Tibial artery (tissue), 4 donors: ENCODE results near the gene TTC28.

ENCODE experiments used
- DNase-seq, 2 donors: peaks; one replicate each; pipeline ENCODE4 v3.0.0-alpha.2; 2019
- H3K27ac ChIP-seq, 2 donors: fragments of 200-600 bp; sonication (generic) in 1 of 2; 1 replicate in 1 of 2; 2 replicates in 1 of 2; pipeline ENCODE4 v1.5.1; 2018 to 2019; ENCODE audit warnings: mild to moderate bottlenecking in 1 of 2
- H3K27me3 ChIP-seq, 2 donors: fragments of 200-600 bp; sonication (generic) in 1 of 2; one replicate each; pipeline versions ENCODE4 v1.5.1 to v1.6.0; 2016 to 2019
- H3K36me3 ChIP-seq, 3 donors: fragments of 200-600 bp; sonication (generic) in 2 of 3; one replicate each; pipeline ENCODE4 v1.5.1; 2016 to 2019; ENCODE audit warnings: mild to moderate bottlenecking in 2 of 3
- H3K4me1 ChIP-seq, 4 donors: fragments of 200-600 bp; sonication (generic) in 2 of 4; 1 replicate in 3 of 4; 2 replicates in 1 of 4; pipeline ENCODE4 v1.5.1; 2016 to 2019
- H3K4me3 ChIP-seq, 2 donors: fragments of 200-600 bp; sonication (generic) in 1 of 2; 1 replicate in 1 of 2; 2 replicates in 1 of 2; pipeline ENCODE4 v1.5.1; 2018 to 2019; ENCODE audit warnings: mild to moderate bottlenecking in 2 of 2
- H3K9me3 ChIP-seq, 3 donors: fragments of 200-600 bp; sonication (generic) in 1 of 3; one replicate each; pipeline ENCODE4 v1.5.1; 2016 to 2019
- intact Hi-C: fragments of 100-400 bp; cut with DNase I; formaldehyde crosslinking; loops from one replicate; pipeline ENCODE4 v1.15.0; 2023; ENCODE audit warnings: low total_unique reads
- TF ChIP-seq, protein P1 (sequence below), 2 experiments: fragments of 200-600 bp in 1 of 2; fragments of 450-650 bp in 1 of 2; IDR thresholded peaks; one replicate each; pipeline ENCODE4 v1.5.1; 2017 to 2019; ENCODE audit warnings: antibody characterized with exemption in 2 of 2, mild to moderate bottlenecking in 1 of 2, moderate library complexity in 1 of 2

The TTC28 gene

DNA sequence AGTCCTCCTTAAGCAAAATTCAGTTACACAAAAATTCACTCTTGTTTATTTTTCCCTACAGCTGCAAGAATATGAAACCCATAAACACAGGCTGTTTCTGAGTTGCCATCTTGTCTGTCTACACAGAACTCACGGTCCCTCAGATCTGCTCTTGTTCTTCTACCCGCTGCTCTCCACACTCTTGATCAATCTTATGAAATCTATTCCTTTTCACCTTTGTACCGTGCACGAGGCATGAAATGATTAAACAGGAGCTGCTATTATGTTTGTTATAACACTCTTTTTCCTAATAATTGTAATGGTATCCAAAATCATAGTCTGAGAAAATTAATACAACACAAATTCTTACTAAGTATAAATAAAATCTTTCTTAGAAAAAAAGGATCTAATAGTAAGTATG, 494.5 kb downstream of the TTC28 start:
- intact Hi-C loops = no loop called here
- TF ChIP-seq, protein P1, sequence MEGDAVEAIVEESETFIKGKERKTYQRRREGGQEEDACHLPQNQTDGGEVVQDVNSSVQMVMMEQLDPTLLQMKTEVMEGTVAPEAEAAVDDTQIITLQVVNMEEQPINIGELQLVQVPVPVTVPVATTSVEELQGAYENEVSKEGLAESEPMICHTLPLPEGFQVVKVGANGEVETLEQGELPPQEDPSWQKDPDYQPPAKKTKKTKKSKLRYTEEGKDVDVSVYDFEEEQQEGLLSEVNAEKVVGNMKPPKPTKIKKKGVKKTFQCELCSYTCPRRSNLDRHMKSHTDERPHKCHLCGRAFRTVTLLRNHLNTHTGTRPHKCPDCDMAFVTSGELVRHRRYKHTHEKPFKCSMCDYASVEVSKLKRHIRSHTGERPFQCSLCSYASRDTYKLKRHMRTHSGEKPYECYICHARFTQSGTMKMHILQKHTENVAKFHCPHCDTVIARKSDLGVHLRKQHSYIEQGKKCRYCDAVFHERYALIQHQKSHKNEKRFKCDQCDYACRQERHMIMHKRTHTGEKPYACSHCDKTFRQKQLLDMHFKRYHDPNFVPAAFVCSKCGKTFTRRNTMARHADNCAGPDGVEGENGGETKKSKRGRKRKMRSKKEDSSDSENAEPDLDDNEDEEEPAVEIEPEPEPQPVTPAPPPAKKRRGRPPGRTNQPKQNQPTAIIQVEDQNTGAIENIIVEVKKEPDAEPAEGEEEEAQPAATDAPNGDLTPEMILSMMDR (IDR thresholded peaks at IDR 0.05) = no peak
- Histone ChIP-seq H3K4me1 (peaks cover 0 to 40% (median 20%) of the 10 kb centered on the region in 4 donors), H3K36me3 (no peaks in the 10 kb centered on the region), H3K9me3 (no peaks in the 10 kb centered on the region), H3K4me3 (no peak overlapping the region), H3K27me3 (no peaks in the 10 kb centered on the region), H3K27ac (no peak overlapping the region)
- DNase-seq = no peak

- TF ChIP-seq, protein P1 (IDR thresholded peaks at IDR 0.05) = no peak
- no peaks in the 10 kb centered on the region for H3K36me3 ChIP-seq
- H3K4me1 ChIP-seq = peaks cover 0 to 40% (median 20%) of the 10 kb centered on the region in 4 donors
- no peaks in the 10 kb centered on the region for H3K9me3 ChIP-seq
- H3K27me3 ChIP-seq = no peaks in the 10 kb centered on the region
- no peak overlapping the region for H3K4me3 ChIP-seq
- DNase-seq = no peak
- intact Hi-C loops = no loop called here
- H3K27ac ChIP-seq = no peak overlapping the region
Observed at GRCh38 chr22:28183078-28183860, 496.4 kb downstream of the TTC28 start.

DNA sequence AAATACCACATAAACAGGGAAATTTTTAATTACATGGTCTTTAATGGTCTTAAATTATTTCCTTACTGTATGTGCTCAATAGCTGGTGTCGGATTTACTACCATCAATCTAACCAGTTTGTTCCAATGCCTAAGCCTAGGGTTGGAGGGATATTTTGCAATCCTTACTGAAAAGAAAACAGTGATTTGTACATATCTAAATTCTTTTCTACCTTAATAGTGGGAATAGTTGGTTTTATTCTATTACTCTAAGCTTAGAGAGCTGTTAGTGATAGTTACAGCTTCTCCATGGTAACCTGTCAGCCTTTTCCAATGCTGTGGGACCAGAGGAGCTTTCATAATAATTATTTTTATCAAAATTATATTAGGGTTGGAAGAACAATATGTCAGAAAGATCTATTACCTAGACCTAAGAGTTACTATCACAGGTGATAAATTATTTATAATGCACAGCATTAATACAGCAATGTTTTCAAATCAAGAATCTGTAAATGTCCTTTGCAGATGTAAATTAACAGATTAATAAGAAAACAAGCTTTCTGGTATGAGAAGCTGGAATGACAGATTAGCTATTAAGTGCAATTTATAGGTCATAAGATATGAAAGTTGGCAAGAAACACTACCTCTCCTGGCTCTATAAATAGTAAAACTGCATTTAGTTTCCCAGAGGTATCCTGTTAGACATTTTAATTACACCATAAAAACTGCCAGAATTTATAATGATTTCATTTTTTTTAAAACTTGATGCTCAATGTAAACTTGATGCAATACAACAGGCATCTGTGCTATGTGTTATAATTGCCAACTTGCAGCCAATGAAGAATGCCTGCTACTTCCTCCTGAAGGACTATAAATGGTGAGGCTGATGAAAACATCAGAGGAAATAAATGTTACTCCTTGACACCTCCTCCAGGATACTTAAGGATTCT, 498.6 kb downstream of the TTC28 start:
- Histone ChIP-seq H3K4me1 (peaks cover 0 to 40% (median 20%) of the 10 kb centered on the region in 4 donors), H3K4me3 (no peak overlapping the region), H3K27ac (no peak overlapping the region), H3K9me3 (no peaks in the 10 kb centered on the region), H3K27me3 (no peaks in the 10 kb centered on the region), H3K36me3 (no peaks in the 10 kb centered on the region)
- TF ChIP-seq, protein P1 (IDR thresholded peaks at IDR 0.05) = no peak
- intact Hi-C loops = no loop called here
- DNase-seq = no peak

- no peak overlapping the region for H3K4me3 ChIP-seq
- no peak overlapping the region for H3K27ac ChIP-seq
- DNase-seq = no peak
- intact Hi-C loops = no loop called here
- no peaks in the 10 kb centered on the region for H3K27me3 ChIP-seq
- H3K36me3 ChIP-seq = no peaks in the 10 kb centered on the region
- H3K9me3 ChIP-seq = no peaks in the 10 kb centered on the region
- TF ChIP-seq, protein P1 (IDR thresholded peaks at IDR 0.05) = no peak
- H3K4me1 ChIP-seq = peaks cover 0 to 39% (median 20%) of the 10 kb centered on the region in 4 donors
Observed at GRCh38 chr22:28179392-28179791, 500.2 kb downstream of the TTC28 start.

DNA sequence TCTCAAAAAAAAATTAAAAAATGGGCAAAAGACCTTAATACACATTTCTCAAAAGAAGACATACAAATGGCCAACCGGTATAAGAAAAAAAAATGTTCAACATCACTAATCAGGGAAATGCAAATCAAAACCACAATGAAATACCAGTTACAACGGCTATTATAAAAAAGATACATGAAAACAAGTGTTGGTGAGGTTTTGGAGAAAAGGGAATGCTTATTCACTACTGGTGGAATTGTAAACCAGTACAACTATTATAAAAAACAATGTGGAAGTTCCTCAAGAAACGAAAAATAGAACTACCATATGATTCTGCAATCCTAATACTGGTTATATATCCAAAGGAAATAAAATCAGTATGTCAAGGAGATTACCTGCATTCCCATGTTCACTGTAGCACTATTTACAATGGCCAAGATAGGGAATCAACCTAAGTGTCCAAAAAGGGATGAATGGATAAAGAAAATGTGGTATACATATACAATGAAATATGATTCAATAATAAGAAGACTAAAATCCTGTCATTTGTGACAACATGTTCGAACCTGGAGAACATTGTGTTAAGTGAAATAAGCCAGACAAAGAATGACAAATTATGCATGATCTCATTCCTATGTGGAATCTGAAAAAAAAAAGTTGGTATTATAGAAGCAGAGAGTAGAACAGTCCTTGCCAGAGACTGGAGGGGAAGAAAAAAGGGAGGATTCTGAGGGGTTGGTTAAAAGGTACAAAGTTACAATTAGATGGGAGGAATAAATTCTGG, 503.7 kb downstream of the TTC28 start:
- intact Hi-C loops = no loop called here
- no peak overlapping the region for H3K27ac ChIP-seq
- no peaks in the 10 kb centered on the region for H3K36me3 ChIP-seq
- no peaks in the 10 kb centered on the region for H3K9me3 ChIP-seq
- DNase-seq = no peak
- no peaks in the 10 kb centered on the region for H3K27me3 ChIP-seq
- H3K4me1 ChIP-seq = peaks cover 0 to 6% (median 3%) of the 10 kb centered on the region in 4 donors
- no peak overlapping the region for H3K4me3 ChIP-seq
- TF ChIP-seq, protein P1 (IDR thresholded peaks at IDR 0.05) = no peak
